Right atrium auricular region (tissue), 2 donors: Measurements from ENCODE around the gene YBEY. TPM values are rescaled to one million over a fixed set of nuclear protein-coding genes. Genes with fewer than 3 reads are reported as not detected.

Experiments
- DNase-seq: peaks from one replicate; pipeline ENCODE4 v3.0.0-alpha.2; 2019; ENCODE audit warnings: low spot score
- H3K27ac ChIP-seq, 2 donors: fragments of 200-600 bp; sonication (generic); 1 replicate in 1 of 2; 2 replicates in 1 of 2; pipeline ENCODE4 v1.5.1; 2016 to 2019
- H3K27me3 ChIP-seq, 2 donors: fragments of 200-600 bp; sonication (generic); one replicate each; pipeline versions ENCODE4 v1.5.1 to v1.6.0; 2017 to 2019
- H3K36me3 ChIP-seq: fragments of 200-600 bp; sonication (generic); one replicate; pipeline ENCODE4 v1.5.1; 2016
- H3K4me1 ChIP-seq, 2 donors: fragments of 200-600 bp; sonication (generic); one replicate each; pipeline versions ENCODE4 v1.5.1 to v1.6.0; 2017 to 2019
- H3K4me3 ChIP-seq, 2 donors: fragments of 200-600 bp; sonication (generic); 1 replicate in 1 of 2; 2 replicates in 1 of 2; pipeline ENCODE4 v1.5.1; 2017 to 2019; ENCODE audit warnings: mild to moderate bottlenecking in 1 of 2, moderate library complexity in 1 of 2
- H3K9me3 ChIP-seq, 2 donors: fragments of 200-600 bp; sonication (generic); one replicate each; pipeline ENCODE4 v1.5.1; 2019
- total RNA-seq, 2 donors: library from RNA; depleted of rRNA; stranded (reverse); fragments of >200 nt; gene quantifications; one replicate each; pipeline ENCODE4 v1.1.0, GENCODE V29; 2016
- TF ChIP-seq, protein P1 (sequence below), 2 donors: fragments of 200-600 bp; sonication (generic); IDR thresholded peaks; one replicate each; pipeline ENCODE4 v1.5.1; 2019; ENCODE audit warnings: antibody characterized with exemption in 2 of 2

YBEY gene
- total RNA-seq, 2 donors from 2014 or later, result 11.0 to 22.1 TPM

DNA sequence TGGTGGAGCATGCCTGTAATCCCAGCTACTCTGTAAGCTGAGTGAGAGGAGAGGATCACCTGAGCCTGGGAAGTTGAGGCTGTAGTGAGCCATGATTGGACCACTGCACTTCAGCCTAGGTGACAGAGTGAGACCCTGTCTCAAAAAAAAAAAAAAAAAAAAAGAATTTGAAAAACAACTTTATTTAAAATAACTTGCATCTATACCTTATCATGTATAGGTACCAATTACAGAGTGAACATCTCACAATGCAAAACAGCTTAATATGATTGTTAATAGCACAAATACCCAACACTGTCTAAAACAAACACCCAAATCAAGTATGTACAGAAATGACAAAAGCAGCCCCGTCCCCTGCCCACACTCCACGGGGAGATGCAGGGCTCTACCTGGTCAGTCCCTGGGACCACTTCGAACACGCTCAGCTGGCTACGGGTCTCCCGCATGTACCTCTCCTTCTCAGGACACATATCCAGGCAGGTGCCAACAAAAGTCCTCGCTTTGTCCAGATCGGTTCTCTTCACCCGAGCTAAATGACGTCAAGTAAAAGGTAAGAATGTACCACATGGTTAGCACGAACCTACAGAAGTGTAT, 11.2 kb upstream of the YBEY start:
- H3K4me1 ChIP-seq, result no peaks in the 10 kb centered on the region
- no peak overlapping the region for H3K27ac ChIP-seq
- H3K36me3 ChIP-seq, result peaks cover 98% of the 10 kb centered on the region
- H3K9me3 ChIP-seq, result no peaks in the 10 kb centered on the region
- TF ChIP-seq, protein P1, sequence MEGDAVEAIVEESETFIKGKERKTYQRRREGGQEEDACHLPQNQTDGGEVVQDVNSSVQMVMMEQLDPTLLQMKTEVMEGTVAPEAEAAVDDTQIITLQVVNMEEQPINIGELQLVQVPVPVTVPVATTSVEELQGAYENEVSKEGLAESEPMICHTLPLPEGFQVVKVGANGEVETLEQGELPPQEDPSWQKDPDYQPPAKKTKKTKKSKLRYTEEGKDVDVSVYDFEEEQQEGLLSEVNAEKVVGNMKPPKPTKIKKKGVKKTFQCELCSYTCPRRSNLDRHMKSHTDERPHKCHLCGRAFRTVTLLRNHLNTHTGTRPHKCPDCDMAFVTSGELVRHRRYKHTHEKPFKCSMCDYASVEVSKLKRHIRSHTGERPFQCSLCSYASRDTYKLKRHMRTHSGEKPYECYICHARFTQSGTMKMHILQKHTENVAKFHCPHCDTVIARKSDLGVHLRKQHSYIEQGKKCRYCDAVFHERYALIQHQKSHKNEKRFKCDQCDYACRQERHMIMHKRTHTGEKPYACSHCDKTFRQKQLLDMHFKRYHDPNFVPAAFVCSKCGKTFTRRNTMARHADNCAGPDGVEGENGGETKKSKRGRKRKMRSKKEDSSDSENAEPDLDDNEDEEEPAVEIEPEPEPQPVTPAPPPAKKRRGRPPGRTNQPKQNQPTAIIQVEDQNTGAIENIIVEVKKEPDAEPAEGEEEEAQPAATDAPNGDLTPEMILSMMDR (IDR thresholded peaks at IDR 0.05), result no peak
- DNase-seq, result no peak
- no peak overlapping the region for H3K4me3 ChIP-seq
- H3K27me3 ChIP-seq, result no peaks in the 10 kb centered on the region

DNA sequence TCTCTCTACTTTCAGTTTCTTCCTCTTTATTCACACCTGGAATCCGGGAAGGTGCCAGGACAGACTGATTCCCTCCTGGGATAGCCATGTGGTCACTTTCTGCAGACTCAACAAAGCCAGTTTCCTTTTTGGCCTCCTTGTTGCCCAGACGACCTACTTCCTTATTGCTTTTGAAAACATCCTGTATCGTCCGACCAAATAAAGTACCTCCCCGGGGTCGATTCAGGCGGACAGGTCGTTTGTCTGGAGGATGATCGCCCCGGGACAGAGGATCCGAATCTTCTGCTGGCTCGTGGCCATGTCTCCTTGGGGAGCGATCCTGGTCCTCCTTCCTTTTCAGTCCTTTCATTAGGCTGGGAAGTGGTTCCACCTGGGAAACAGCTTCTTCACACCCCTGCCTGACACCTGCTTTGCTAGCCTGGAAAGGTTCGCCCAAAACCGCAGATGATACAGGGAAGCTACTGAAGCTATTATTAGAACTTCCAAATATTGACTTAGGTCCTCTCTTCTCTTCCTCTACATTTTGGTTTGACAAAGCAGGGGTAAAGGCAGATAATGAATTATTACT, 2.0 kb upstream of the YBEY start:
- Histone ChIP-seq H3K36me3 (peaks cover 45% of the 10 kb centered on the region), H3K4me1 (peaks cover 0 to 58% of the 10 kb centered on the region in 2 donors), H3K27ac (no peak overlapping the region), H3K9me3 (no peaks in the 10 kb centered on the region), H3K27me3 (no peaks in the 10 kb centered on the region), H3K4me3 (no peak overlapping the region)
- TF ChIP-seq, protein P1 (IDR thresholded peaks at IDR 0.05), result no peak
- DNase-seq, result no peak

DNA sequence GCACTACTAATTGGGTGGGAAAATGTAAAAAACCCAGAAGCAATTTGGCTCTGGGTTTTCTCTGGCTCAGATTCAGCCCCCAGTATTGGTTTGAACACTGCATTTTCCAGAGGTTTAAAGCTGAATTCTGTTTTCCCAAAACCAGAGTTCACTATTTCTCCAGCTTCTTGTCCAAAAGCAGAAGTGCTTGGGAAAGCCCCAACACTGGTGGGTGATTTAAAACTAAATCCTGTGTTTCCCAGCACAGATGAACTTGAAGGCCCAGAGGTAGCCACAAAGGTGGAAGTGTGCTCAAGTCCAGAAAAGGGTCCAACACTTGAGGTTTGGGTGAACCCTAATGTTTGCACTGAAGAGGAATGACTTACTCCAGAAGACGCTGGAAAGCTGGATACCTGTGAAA, 1.4 kb upstream of the YBEY start:
- peak overlapping the region in 1 of 2 donors; percentile 96 for H3K27ac ChIP-seq
- DNase-seq, result no peak
- H3K9me3 ChIP-seq, result no peaks in the 10 kb centered on the region
- no peaks in the 10 kb centered on the region for H3K27me3 ChIP-seq
- peaks cover 39% of the 10 kb centered on the region for H3K36me3 ChIP-seq
- TF ChIP-seq, protein P1 (IDR thresholded peaks at IDR 0.05), result no peak
- H3K4me3 ChIP-seq, result peak overlapping the region in 1 of 2 donors; percentile 98
- H3K4me1 ChIP-seq, result peaks cover 0 to 58% of the 10 kb centered on the region in 2 donors

DNA sequence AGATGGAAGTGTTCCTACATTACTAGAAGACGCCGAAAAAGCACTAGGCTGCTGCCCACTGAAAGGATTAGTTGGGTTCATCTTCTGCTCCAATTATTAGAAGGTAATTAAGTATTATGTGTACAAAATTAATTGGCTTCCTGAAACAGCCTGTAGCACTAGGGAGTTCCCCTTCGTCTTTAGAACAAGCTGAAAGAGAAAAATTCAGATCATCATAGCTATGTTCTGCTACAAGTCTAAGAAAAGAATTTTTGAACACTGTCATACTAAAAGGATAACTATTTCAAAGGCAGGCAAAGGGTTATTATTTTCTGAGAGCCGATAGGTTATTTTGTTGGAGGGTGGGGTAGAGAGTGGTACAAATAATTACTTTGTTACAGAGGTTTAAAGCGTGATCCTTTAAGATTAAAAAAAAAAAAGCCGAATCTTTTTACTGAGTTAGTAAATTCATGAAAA, 908 bp upstream of the YBEY start, which contains the start of gene MCM3AP:
Gene MCM3AP (minus strand): TSS at position 406 of the 456 bp plus-strand sequence. CDS start 325 bp downstream, at position 81.
- Histone ChIP-seq H3K4me3 (peak within 1 kb of the TSS; percentile 69 to 98), H3K4me1 (peaks cover 0 to 58% of the 10 kb centered on the region in 2 donors), H3K27ac (peak within 1 kb of the TSS; percentile 90 to 96), H3K36me3 (peaks cover 34% of the 10 kb centered on the region), H3K9me3 (no peaks in the 10 kb centered on the region), H3K27me3 (no peaks in the 10 kb centered on the region)
- TF ChIP-seq, protein P1 (IDR thresholded peaks at IDR 0.05), result no peak
- DNase-seq, result no peak

DNA sequence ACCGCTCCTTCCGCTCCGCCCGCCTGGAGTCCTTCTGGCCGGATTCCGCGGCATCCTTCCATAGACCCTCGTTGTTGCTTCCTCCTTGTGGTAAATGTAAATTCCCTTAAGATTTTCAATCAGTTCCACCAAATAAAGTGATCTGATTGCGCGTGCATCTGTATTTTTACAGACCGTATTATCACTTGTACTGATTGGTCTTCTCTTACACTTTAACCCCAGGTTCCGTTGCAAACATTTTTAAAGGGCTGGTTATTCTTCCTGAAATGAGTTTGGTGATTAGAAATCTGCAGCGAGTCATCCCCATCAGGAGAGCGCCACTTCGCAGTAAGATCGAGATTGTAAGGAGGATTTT, 483 bp downstream of the YBEY start:
- Histone ChIP-seq H3K9me3 (no peaks in the 10 kb centered on the region), H3K36me3 (peaks cover 22% of the 10 kb centered on the region), H3K4me3 (peak overlapping the region; percentile 69 to 98), H3K27ac (peak overlapping the region; percentile 90 to 96), H3K27me3 (no peaks in the 10 kb centered on the region), H3K4me1 (peaks cover 0 to 52% of the 10 kb centered on the region in 2 donors)
- no peak for DNase-seq
- TF ChIP-seq, protein P1 (IDR thresholded peaks at IDR 0.05), result no peak
